ENCODE measurements around the gene ADAP2.
"Not testable (repeated sequence)": the region's sequence is repeated elsewhere in the genome, so short reads cannot be mapped to it uniquely, and the experiment has no call there.

The ADAP2 gene

DNA sequence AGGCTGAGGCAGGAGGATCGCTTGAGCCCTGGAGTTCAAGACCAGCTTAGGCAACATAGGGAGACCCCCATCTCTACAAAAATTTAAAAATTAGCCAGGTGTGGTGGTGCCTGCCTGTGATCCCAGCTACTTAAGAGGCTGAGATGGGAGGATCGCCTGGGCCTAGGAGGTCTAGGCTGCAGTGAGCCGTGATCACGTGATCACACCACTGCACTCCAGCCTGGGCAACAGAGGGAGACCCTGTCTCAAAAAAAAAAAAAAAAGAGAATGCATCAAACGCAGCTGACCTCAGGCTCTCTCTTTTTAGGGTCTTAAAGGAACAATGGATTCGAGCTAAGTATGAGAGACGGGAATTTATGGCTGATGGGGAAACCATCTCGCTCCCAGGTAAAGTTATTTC is 9.8 kb downstream of the ADAP2 start:
- DNase-seq: not testable (repeated sequence)

DNA sequence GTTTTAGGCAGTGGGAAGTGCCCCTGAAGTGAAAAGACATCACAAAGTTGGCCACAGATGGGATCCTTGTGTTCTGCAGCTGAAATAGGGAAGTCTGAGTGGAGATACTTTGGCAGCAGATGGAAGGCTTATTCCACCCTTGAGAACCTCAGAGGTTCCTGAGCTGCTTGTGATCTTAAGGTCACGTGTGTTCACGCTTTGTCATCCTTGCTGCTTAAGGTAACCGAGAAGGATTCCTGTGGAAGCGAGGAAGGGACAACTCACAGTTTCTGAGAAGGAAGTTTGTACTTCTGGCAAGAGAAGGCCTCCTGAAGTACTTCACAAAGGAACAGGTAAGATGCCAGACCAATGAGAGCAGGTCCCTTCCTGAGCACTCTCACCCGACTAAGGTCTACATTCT is 12.2 kb downstream of the ADAP2 start:
- no peak for DNase-seq

GRCh38 chr17:30939051-30939689 is 17.4 kb downstream of the ADAP2 start:
- no peak for DNase-seq

DNA sequence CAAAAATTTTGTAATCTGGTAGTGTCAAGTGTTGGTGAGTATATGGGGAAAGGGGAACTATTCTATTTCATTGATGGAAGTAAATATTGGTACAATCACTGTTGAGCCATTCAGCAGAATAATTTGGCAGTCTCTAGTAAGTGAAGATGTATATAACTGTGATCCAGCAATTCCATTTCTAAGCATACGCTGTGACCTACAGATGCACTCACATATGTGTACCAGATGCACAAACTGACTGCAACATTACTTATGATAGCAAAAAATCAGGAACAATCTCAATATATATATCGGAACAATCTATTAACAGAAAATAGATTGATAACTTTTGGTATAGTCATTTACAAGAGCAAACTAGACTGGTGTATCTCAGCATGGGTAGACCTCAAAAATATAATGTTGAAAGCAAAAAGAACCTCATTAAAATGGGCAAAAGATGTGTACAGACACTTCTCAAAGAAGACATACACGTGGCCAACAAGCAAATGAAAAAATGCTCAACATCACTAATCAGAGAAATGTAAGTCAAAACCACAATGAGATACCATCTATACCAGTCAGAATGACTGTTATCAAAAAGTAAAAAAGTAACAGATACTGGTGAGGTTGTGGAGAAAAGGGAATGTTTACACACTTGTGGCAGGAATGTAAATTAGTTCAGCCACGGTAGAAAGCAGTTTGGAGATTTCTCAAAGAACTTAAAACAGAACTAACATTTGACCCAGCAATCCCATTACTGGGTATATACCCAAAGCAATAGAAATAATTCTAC is 20.7 kb downstream of the ADAP2 start:
- DNase-seq: no peak

DNA sequence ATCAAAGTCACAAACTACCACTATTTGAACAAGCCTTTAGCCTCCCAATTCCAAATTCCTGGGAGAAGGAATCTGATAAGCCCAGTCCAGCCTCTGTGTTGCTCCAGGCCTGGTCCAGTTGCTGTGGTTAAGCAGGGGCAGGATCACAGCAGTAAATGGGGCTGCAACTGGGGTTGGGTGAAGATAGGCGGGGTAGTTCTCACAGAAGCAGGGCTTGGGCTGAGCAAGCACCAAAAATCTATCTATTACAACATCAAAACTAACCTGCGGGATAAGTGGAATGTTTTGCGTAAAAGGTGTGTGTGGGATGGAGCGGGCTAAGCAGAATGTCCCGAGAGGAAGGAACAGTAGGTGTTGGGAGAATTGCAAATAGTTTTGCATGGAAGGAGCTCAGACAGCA is 26.1 kb downstream of the ADAP2 start:
- no peak for DNase-seq

DNA sequence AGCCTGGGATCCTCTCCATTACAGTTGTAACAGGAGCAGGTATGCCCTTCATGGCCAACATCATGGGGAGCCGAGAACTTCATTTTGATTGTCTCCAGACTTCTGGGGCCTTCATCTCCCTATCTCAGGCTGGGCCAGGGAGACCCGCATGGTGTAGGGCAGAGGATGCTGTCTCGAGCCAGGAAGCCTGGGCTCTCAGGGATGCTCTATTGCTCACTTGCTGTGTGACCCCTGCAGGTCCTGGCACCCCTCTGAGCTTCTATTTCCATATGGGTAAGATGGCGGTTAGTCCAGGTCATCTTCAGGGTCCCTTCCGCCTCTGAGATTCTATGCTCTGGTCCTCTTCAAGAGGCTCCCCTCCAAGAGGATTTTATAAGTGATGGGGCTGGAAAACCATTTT is 28.4 kb downstream of the ADAP2 start:
- DNase-seq: no peak

GRCh38 chr17:30950669-30951399 is 29.1 kb downstream of the ADAP2 start:
- peak; percentile 89 for DNase-seq

DNA sequence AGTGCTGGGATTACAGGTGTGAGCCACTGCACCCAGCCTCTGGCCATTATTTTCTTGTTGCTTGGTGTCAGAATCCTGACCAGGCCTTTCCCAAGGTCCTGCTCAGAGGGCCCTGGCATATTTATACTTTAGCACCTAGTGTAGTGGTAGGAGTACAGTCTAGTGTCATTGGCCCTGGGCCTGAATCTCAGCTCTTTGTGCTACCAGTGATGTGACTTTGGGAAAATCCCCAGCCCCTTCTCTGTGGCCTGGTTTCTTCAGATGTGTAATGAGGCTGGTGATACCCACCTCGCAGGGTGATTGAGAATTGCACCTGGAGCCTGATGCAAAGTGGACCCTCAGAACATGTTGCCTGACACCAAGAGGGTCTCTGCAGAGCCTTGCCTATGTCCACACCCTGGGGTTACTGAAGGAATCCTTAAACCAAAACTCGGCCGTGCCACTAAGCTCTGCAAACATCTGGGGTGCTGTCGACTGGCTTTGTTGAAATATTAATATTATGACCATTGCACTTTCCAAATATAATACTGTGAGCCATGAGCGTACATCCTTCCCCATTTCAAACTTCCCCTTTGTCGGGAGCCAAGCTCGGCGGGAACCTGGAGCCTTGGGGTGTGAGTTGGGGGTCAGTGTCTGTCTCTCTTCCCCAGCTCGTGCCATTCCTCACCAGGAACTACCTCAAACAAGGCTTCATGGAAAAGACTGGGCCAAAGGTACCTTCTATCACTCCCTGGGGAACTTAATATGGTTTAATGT is 31.1 kb downstream of the ADAP2 start:
- DNase-seq: no peak

- DNase-seq: no peak
Measured at GRCh38 chr17:30954046-30954830, 32.5 kb downstream of the ADAP2 start.

GRCh38 chr17:30956764-30957374 is 35.1 kb downstream of the ADAP2 start:
- DNase-seq: no peak

- DNase-seq: no peak
Measured at GRCh38 chr17:30957741-30958140, 36.0 kb downstream of the ADAP2 start.

DNA sequence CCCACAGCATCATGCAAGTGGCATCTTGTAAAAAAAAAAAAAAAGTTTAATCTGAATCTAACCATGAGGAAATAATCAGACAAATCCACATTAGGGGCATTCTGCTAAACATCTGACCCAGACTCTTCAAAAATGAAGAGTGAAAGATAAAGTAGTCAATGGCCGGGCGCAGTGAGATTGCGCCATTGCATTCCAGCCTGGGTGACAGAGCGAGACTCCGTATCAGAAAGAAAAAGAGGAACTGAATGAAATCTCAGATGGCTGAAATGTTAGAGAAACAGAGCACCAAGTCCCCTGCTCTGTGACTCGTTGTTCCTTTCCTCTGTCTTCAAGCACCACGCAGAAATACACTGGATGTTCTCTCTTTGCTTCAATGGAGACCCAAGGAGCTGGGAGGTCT is 36.4 kb downstream of the ADAP2 start:
- no peak for DNase-seq

DNA sequence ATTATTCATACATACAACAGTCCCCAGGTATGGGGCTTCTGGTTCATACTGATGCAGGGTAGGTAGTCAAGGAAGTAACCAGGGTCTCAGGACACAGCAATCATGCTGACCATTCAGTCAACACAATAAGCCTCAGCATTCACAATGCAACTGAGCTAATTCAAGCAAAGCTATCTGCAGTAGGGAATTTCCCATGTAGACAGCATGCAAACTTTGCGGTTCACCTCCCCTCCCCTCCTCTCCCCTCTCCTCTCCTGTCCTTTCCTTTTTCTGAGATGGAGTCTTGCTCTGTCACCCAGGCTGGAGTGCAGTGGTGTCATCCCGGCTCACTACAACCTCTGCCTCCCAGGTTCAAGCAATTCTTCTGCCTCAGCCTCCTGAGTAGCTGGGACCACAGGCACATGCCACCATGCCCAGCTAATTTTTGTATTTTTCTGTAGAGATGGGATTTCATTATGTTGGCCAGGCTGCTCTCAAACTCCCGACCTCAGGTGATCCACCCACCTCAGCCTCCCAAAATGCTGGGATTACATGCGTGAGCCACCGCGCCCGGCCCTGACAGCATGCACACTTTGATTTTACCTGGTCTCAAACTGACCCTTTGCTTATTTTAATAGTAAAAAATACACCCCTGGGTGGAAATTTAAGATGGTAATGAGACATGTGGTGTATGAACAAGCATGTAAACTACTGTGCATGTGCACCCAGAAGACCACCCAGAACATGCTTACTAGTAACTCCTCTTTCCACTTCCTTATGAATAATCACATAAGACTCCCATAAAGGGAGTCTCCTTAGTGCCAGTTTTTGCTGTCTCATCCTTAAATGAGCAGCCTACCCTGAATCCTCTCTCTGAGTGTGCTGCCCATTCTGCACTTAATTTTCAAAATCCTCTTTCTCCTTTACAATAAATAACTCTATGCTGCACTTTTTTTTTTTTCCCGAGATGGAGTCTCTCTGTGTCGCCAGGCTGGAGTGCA is 39.8 kb downstream of the ADAP2 start:
- DNase-seq: no peak

DNA sequence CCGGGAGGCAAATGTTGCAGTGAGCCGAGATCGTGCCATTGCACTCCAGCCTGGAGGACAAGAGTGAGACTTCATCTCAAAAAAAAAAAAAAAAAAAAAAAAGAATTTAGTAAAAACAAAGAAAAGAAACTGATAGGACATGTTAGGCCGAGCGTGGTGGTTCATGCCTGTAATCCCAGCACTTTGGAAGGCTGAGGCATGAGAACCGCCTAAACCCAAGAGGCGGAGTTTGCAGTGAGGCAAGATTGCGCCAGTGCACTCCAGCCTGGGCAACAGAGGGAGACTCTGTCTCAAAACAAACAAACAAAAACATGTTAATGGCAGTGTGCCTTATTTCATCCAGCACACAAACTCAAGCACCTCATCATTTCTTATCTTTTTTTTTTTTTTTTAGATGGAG is 42.6 kb downstream of the ADAP2 start:
- not testable (repeated sequence) for DNase-seq

GRCh38 chr17:30964876-30965275 is 43.1 kb downstream of the ADAP2 start:
- DNase-seq: no peak

- no peak for DNase-seq
Measured at GRCh38 chr17:30965686-30966085, 43.9 kb downstream of the ADAP2 start.

DNA sequence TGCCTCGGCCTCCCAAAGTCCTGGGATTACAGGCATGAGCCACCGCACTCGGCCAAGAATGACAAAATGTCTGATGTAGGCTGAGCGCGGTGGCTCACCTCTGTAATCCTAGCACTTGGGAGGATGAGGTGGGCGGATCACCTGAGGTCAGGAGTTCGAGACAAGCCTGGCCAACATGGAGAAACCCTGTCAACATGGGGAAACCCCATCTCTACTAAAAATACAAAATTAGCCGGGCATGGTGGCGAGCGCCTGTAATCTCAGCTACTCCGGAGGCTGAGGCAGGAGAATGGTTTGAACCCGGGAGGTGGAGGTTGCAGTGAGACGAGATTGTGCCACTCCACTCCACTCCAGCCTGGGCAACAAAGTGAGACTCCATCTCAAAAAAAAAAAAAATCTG is 46.2 kb downstream of the ADAP2 start:
- DNase-seq: not testable (repeated sequence)

GRCh38 chr17:30969989-30970830 is 48.5 kb downstream of the ADAP2 start:
- no peak for DNase-seq

- DNase-seq: peak; percentile 7
Measured at GRCh38 chr17:30970831-30971567, 49.3 kb downstream of the ADAP2 start, which contains the start of gene RNF135. Gene RNF135 (plus strand): TSS chr17:30971039. CDS start chr17:30971074, 35 bp downstream.
